H9 (cell line): ENCODE measurements around the gene ZNRF2. TPM values are rescaled to one million over a fixed set of nuclear protein-coding genes. Genes with fewer than 3 reads are reported as not detected.

Experiments used
- DNase-seq: peaks from one replicate; pipeline ENCODE4 v3.0.0-alpha.2; 2017
- H2AFZ ChIP-seq: one replicate; pipeline ENCODE4 v1.6.1; 2013; ENCODE audit warnings: mild to moderate bottlenecking, low read length, control low read depth, moderate library complexity
- H2AK5ac ChIP-seq: 2 replicates; pipeline ENCODE4 v1.6.1; 2013; ENCODE audit warnings: low read length, control low read depth, mixed read lengths; ENCODE audit not compliant: insufficient read length
- H2BK120ac ChIP-seq: one replicate; pipeline ENCODE4 v1.6.1; 2013; ENCODE audit warnings: low read depth, mild to moderate bottlenecking, low read length, control low read depth, inconsistent platforms; ENCODE audit not compliant: poor library complexity, severe bottlenecking
- H2BK12ac ChIP-seq: 2 replicates; pipeline ENCODE4 v1.6.1; 2013; ENCODE audit warnings: low read length, control low read depth, mixed read lengths, low read depth; ENCODE audit not compliant: insufficient read length
- H2BK15ac ChIP-seq: 2 replicates; pipeline ENCODE4 v1.6.1; 2013; ENCODE audit warnings: low read depth, low read length, control low read depth
- H2BK20ac ChIP-seq: one replicate; pipeline ENCODE4 v1.6.1; 2013; ENCODE audit warnings: low read depth, mild to moderate bottlenecking, low read length, control low read depth, inconsistent platforms; ENCODE audit not compliant: poor library complexity, severe bottlenecking
- H2BK5ac ChIP-seq: 2 replicates; pipeline ENCODE4 v1.6.1; 2013; ENCODE audit warnings: low read length, control low read depth, mixed read lengths; ENCODE audit not compliant: insufficient read length
- H3K14ac ChIP-seq: 2 replicates; pipeline ENCODE4 v1.6.1; 2013; ENCODE audit warnings: low read length, control low read depth; ENCODE audit not compliant: insufficient read depth
- H3K18ac ChIP-seq: 2 replicates; pipeline ENCODE4 v1.6.1; 2013; ENCODE audit warnings: low read depth, mild to moderate bottlenecking, mixed read lengths, low read length, control low read depth; ENCODE audit not compliant: insufficient read length
- H3K23ac ChIP-seq: 2 replicates; pipeline ENCODE4 v1.6.1; 2013; ENCODE audit warnings: low read length, control low read depth, mixed read lengths, low read depth; ENCODE audit not compliant: insufficient read length
- H3K23me2 ChIP-seq: 2 replicates; pipeline ENCODE4 v1.6.1; 2013; ENCODE audit warnings: low read depth, mild to moderate bottlenecking, mixed read lengths, low read length, control low read depth; ENCODE audit not compliant: insufficient read length, poor library complexity, severe bottlenecking
- H3K27ac ChIP-seq: 2 replicates; pipeline ENCODE4 v1.5.1; 2013; ENCODE audit warnings: low read length, control low read depth, mixed read lengths, low read depth; ENCODE audit not compliant: insufficient read length
- H3K27me3 ChIP-seq: 2 replicates; pipeline ENCODE4 v1.6.1; 2013; ENCODE audit warnings: low read length, control low read depth, inconsistent platforms; ENCODE audit not compliant: insufficient read depth
- H3K4ac ChIP-seq: 2 replicates; pipeline ENCODE4 v1.6.1; 2013; ENCODE audit warnings: low read depth, mild to moderate bottlenecking, control low read depth, inconsistent platforms, low read length, moderate library complexity
- H3K4me1 ChIP-seq: 2 replicates; pipeline ENCODE4 v1.6.1; 2013; ENCODE audit warnings: low read length, control low read depth, inconsistent platforms; ENCODE audit not compliant: insufficient read depth
- H3K4me2 ChIP-seq: 2 replicates; pipeline ENCODE4 v1.6.1; 2013; ENCODE audit warnings: low read length, control low read depth, mixed read lengths; ENCODE audit not compliant: insufficient read length, insufficient read depth
- H3K56ac ChIP-seq: 2 replicates; pipeline ENCODE4 v1.6.1; 2013; ENCODE audit warnings: low read depth, mild to moderate bottlenecking, mixed read lengths, low read length, control low read depth; ENCODE audit not compliant: insufficient read length
- H3K79me1 ChIP-seq: 2 replicates; pipeline ENCODE4 v1.6.1; 2013; ENCODE audit warnings: low read depth, mild to moderate bottlenecking, moderate library complexity, low read length, control low read depth, inconsistent platforms; ENCODE audit not compliant: insufficient read depth, poor library complexity, severe bottlenecking
- H3K79me2 ChIP-seq: 2 replicates; pipeline ENCODE4 v1.6.1; 2013; ENCODE audit warnings: low read length, control low read depth, inconsistent platforms; ENCODE audit not compliant: insufficient read depth
- H3K9ac ChIP-seq: 2 replicates; pipeline ENCODE4 v1.6.1; 2013; ENCODE audit warnings: low read length, control low read depth, mixed read lengths; ENCODE audit not compliant: insufficient read length; ENCODE audit errors: extremely low read depth
- H3K9me3 ChIP-seq: one replicate; pipeline ENCODE4 v1.6.1; 2013; ENCODE audit warnings: low read depth, low read length, inconsistent platforms; ENCODE audit not compliant: control insufficient read depth
- H3T11ph ChIP-seq: one replicate; pipeline ENCODE4 v1.6.1; 2013; ENCODE audit warnings: mild to moderate bottlenecking, low read length, control low read depth, inconsistent platforms
- H4K20me1 ChIP-seq: one replicate; pipeline ENCODE4 v1.6.1; 2013; ENCODE audit not compliant: control insufficient read depth, insufficient read length, insufficient read depth
- H4K5ac ChIP-seq: 2 replicates; pipeline ENCODE4 v1.6.1; 2013; ENCODE audit warnings: low read depth, mild to moderate bottlenecking, mixed read lengths, low read length, control low read depth; ENCODE audit not compliant: insufficient read length
- H4K8ac ChIP-seq: replicated peaks from 2 replicates; pipeline ENCODE4 v1.6.1; 2013; ENCODE audit warnings: low read length, control low read depth, mixed read lengths, low read depth; ENCODE audit not compliant: insufficient read length
- H4K91ac ChIP-seq: 2 replicates; pipeline ENCODE4 v1.6.1; 2013; ENCODE audit warnings: low read depth, mild to moderate bottlenecking, moderate library complexity, mixed read lengths, low read length, control low read depth; ENCODE audit not compliant: insufficient read length
- H3K27ac Mint-ChIP-seq, 3 experiments: 2 replicates in 2 of 3; 3 replicates in 1 of 3; pipeline ENCODE4 v1.8.0; 2020 to 2021; ENCODE audit warnings: mixed read lengths in 3 of 3, mild to moderate bottlenecking in 1 of 3, moderate library complexity in 1 of 3
- H3K27me3 Mint-ChIP-seq: 2 replicates; pipeline ENCODE4 v1.8.0; 2021; ENCODE audit warnings: low read depth, mild to moderate bottlenecking, moderate library complexity, mixed read lengths
- H3K36me3 Mint-ChIP-seq, 3 experiments: 2 replicates in 2 of 3; 3 replicates in 1 of 3; pipeline ENCODE4 v1.8.0; 2020 to 2021; ENCODE audit warnings: low read depth in 3 of 3, mixed read lengths in 3 of 3; ENCODE audit not compliant: insufficient read depth in 1 of 3
- H3K4me1 Mint-ChIP-seq, 2 experiments: 2 replicates each; pipeline ENCODE4 v1.8.0; 2020; ENCODE audit warnings: mixed read lengths in 2 of 2
- H3K4me3 Mint-ChIP-seq, 2 experiments: 2 replicates in 1 of 2; 3 replicates in 1 of 2; pipeline ENCODE4 v1.8.0; 2020 to 2021; ENCODE audit warnings: mild to moderate bottlenecking in 2 of 2, mixed read lengths in 2 of 2, moderate library complexity in 1 of 2
- H3K9me3 Mint-ChIP-seq, 2 experiments: 2 replicates in 1 of 2; 3 replicates in 1 of 2; pipeline ENCODE4 v1.8.0; 2020; ENCODE audit warnings: mild to moderate bottlenecking in 2 of 2, mixed read lengths in 2 of 2, moderate library complexity in 1 of 2
- CTCF ChIP-seq: fragments of 200-600 bp; sonication (generic); conservative IDR thresholded peaks from 3 replicates; pipeline ENCODE4 v1.8.0; 2021; ENCODE audit warnings: antibody characterized with exemption, mild to moderate bottlenecking
- WGBS: extraction: QIAGEN DNeasy Blood & Tissue Kit; methylation state at CpG from one replicate; pipeline ENCODE4 v1.1.7; 2013; ENCODE audit warnings: missing lambda C conversion rate, low lambda C conversion rate, mixed read lengths; ENCODE audit not compliant: insufficient read length; ENCODE audit errors: extremely low coverage; 5-methylcytosine and 5-hydroxymethylcytosine counted together
- total RNA-seq: library from RNA; stranded (reverse); gene quantifications from 2 replicates; pipeline ENCODE4 v1.2.1, GENCODE V29; 2021

ZNRF2 gene
- total RNA-seq, 1 experiment from 2014 or later: 16.5 TPM

GRCh38 chr7:30302656-30303311 is 18.4 kb downstream of the ZNRF2 start:
- H2BK20ac ChIP-seq: no peak overlapping the region
- no peak overlapping the region for H2AFZ ChIP-seq
- H3K18ac ChIP-seq: no peak overlapping the region
- H3K27ac ChIP-seq: no peak overlapping the region
- no peak overlapping the region for H3K9ac ChIP-seq
- H2BK5ac ChIP-seq: no peak overlapping the region
- H3K4me1 ChIP-seq: no peaks in the 10 kb centered on the region
- H4K5ac ChIP-seq: no peak overlapping the region
- H3K9me3 ChIP-seq: no peaks in the 10 kb centered on the region
- WGBS: no CpG with 5 or more reads among the region's 10 CpGs
- no peaks in the 10 kb centered on the region for H4K20me1 ChIP-seq
- Mint-ChIP-seq H3K9me3 (no peaks in the 10 kb centered on the region), H3K27me3 (no peaks in the 10 kb centered on the region), H3K4me1 (peaks cover 20 to 44% of the 10 kb centered on the region in 2 experiments), H3K27ac (peak overlapping the region in 1 of 3 experiments; percentile 74; a peak in 2 of 7 replicates), H3K4me3 (no peak overlapping the region), H3K36me3 (0 out of 7 replicates have a peak, but pooled peaks cover 0 to 3% (median 0%) of the 10 kb centered on the region in 3 experiments)
- no peak overlapping the region for H4K91ac ChIP-seq
- no peak for DNase-seq
- H3T11ph ChIP-seq: no peak overlapping the region
- H3K23me2 ChIP-seq: no peaks in the 10 kb centered on the region
- H2BK12ac ChIP-seq: no peak overlapping the region
- H3K56ac ChIP-seq: no peak overlapping the region
- H2BK120ac ChIP-seq: no peak overlapping the region
- no peak overlapping the region for H3K14ac ChIP-seq
- no peak overlapping the region for H2BK15ac ChIP-seq
- TF ChIP-seq CTCF: no peak
- H4K8ac ChIP-seq: no peak overlapping the region
- H3K23ac ChIP-seq: no peak overlapping the region
- no peak overlapping the region for H3K4me2 ChIP-seq
- H3K4ac ChIP-seq: no peak overlapping the region
- no peaks in the 10 kb centered on the region for H3K79me2 ChIP-seq
- H2AK5ac ChIP-seq: no peak overlapping the region
- H3K79me1 ChIP-seq: peaks cover 2% of the 10 kb centered on the region
- no peaks in the 10 kb centered on the region for H3K27me3 ChIP-seq
